Measurements from ENCODE around the gene CKLF. TPM values are rescaled to one million over a fixed set of nuclear protein-coding genes. Genes with fewer than 3 reads are reported as not detected.
A peak's percentile ranks its signal among the peaks of the same experiment; 100 is the strongest.

The CKLF gene
- total and polyA plus RNA-seq, 4 donors = 9.5 to 36.1 (median 21.5) TPM

GRCh38 chr16:66576296-66576695, 23.9 kb downstream of the CKLF start:
- H3K36me3 ChIP-seq (ENCODE audit: control insufficient read depth in 4 of 4, insufficient read depth in 3 of 4, low read depth in 1 of 4, low read length in 3 of 4) = no peaks in the 10 kb centered on the region
- no peak overlapping the region for H3K9ac ChIP-seq (ENCODE audit: low read depth in 1 of 2, low read length in 2 of 2)
- H3K9me3 ChIP-seq (ENCODE audit: control insufficient read depth in 4 of 4, low read length in 3 of 4) = no peaks in the 10 kb centered on the region
- no peak overlapping the region for H3K27ac ChIP-seq (ENCODE audit: low read depth in 1 of 2, low read length in 2 of 2)
- no peak for DNase-seq (ENCODE audit: low spot score)
- 95% methylated on average over 5 of the region's 5 CpGs for WGBS
- H3K4me3 ChIP-seq (ENCODE audit: low read depth in 1 of 3, low read length in 3 of 3) = no peak overlapping the region
- peaks cover 0 to 9% (median 0%) of the 10 kb centered on the region in 4 donors for H3K27me3 ChIP-seq (ENCODE audit: control insufficient read depth in 4 of 4, insufficient read depth in 4 of 4, low read length in 3 of 4)
- no peak for TF ChIP-seq HNF4G (IDR thresholded peaks at IDR 0.05)
- TF ChIP-seq GABPA (IDR thresholded peaks at IDR 0.05 in 1 of 2, conservative IDR thresholded peaks at IDR 0.05 in 1 of 2) = no peak
- no peak for TF ChIP-seq REST (IDR thresholded peaks at IDR 0.05)
- TF ChIP-seq FOXA2 (IDR thresholded peaks at IDR 0.05) = no peak
- no peak for TF ChIP-seq TAF1 (conservative IDR thresholded peaks at IDR 0.05)
- no peak for TF ChIP-seq CTCF (IDR thresholded peaks at IDR 0.05; ENCODE audit: low read depth, low read length, missing input control)
- no peak for TF ChIP-seq ZBTB33 (IDR thresholded peaks at IDR 0.05)
- TF ChIP-seq RAD21 (IDR thresholded peaks at IDR 0.05) = no peak
- peaks cover 4 to 12% (median 5%) of the 10 kb centered on the region in 4 donors for H3K4me1 ChIP-seq (ENCODE audit: control insufficient read depth in 4 of 4, insufficient read depth in 4 of 4, low read length in 3 of 4)

GRCh38 chr16:66578651-66579531, 26.5 kb downstream of the CKLF start, which contains the start of gene CMTM2:
Gene CMTM2 (plus strand): TSS chr16:66579463. CDS start chr16:66579608, 145 bp downstream.
- TF ChIP-seq REST (IDR thresholded peaks at IDR 0.05) = no peak
- no peak for TF ChIP-seq FOXA2 (IDR thresholded peaks at IDR 0.05)
- TF ChIP-seq HNF4G (IDR thresholded peaks at IDR 0.05) = no peak
- TF ChIP-seq ZBTB33 (IDR thresholded peaks at IDR 0.05) = no peak
- TF ChIP-seq TAF1 (conservative IDR thresholded peaks at IDR 0.05) = no peak
- TF ChIP-seq SP1 (IDR thresholded peaks at IDR 0.05) = no peak
- WGBS = 18% methylated on average over 77 of the region's 77 CpGs
- no peak within 1 kb of the TSS for H3K9ac ChIP-seq (ENCODE audit: low read depth in 1 of 2, low read length in 2 of 2)
- peaks cover 0 to 9% (median 0%) of the 10 kb centered on the region in 4 donors for H3K27me3 ChIP-seq (ENCODE audit: control insufficient read depth in 4 of 4, insufficient read depth in 4 of 4, low read length in 3 of 4)
- H3K9me3 ChIP-seq (ENCODE audit: control insufficient read depth in 4 of 4, low read length in 3 of 4) = no peaks in the 10 kb centered on the region
- no peak for DNase-seq (ENCODE audit: low spot score)
- H3K4me1 ChIP-seq (ENCODE audit: control insufficient read depth in 4 of 4, insufficient read depth in 4 of 4, low read length in 3 of 4) = peaks cover 4 to 12% (median 5%) of the 10 kb centered on the region in 4 donors
- no peaks in the 10 kb centered on the region for H3K36me3 ChIP-seq (ENCODE audit: control insufficient read depth in 4 of 4, insufficient read depth in 3 of 4, low read depth in 1 of 4, low read length in 3 of 4)
- peak within 1 kb of the TSS in 2 of 3 donors; percentile 12 to 29 for H3K4me3 ChIP-seq (ENCODE audit: low read depth in 1 of 3, low read length in 3 of 3)
- H3K27ac ChIP-seq (ENCODE audit: low read depth in 1 of 2, low read length in 2 of 2) = no peak within 1 kb of the TSS

All from liver (tissue), 9 donors.